ENCODE measurements around the gene CEACAM16. TPM values are rescaled to one million over a fixed set of nuclear protein-coding genes. Genes with fewer than 3 reads are reported as not detected.
"Not testable (repeated sequence)": the region's sequence is repeated elsewhere in the genome, so short reads cannot be mapped to it uniquely, and the experiment has no call there.

Gene CEACAM16
- total RNA-seq, 2 experiments from 2014 or later: not detected

- TF ChIP-seq CTCF (IDR thresholded peaks at IDR 0.05): no peak
- intact Hi-C loops (cut with micrococcal nuclease): no loop called here
- DNase-seq (no peak), ATAC-seq (no peak)
- ChIA-PET CTCF (interaction anchor here (0.7 to 3.0 kb wide), 3 partner anchors 16 to 78 kb away, joined by 3 to 8 read pairs (median 3); no protein-coding TSS in a partner anchor), POLR2A (no interaction called here)
- peaks cover 3% of the 10 kb centered on the region for H3K27me3 Mint-ChIP-seq
- peaks cover 5% of the 10 kb centered on the region for H3K4me1 Mint-ChIP-seq (ENCODE audit: low read depth)
- H3K9me3 Mint-ChIP-seq: no peaks in the 10 kb centered on the region
- H3K27ac Mint-ChIP-seq: no peak overlapping the region
- H3K36me3 Mint-ChIP-seq (ENCODE audit: low read depth): no peaks in the 10 kb centered on the region
- no peak overlapping the region for H3K4me3 Mint-ChIP-seq
Measured at GRCh38 chr19:44706506-44707236, 7.7 kb downstream of the CEACAM16 start.

GRCh38 chr19:44707794-44708193, 8.8 kb downstream of the CEACAM16 start:
- POLR2A ChIA-PET: interaction anchor here (0.5 to 0.6 kb wide), 2 partner anchors 25 to 159 kb away, joined by 3 read pairs; no protein-coding TSS in a partner anchor
- no peak for ATAC-seq
- Mint-ChIP-seq H3K4me3 (no peak overlapping the region), H3K4me1 (ENCODE audit: low read depth) (peaks cover 5% of the 10 kb centered on the region), H3K9me3 (no peaks in the 10 kb centered on the region), H3K36me3 (ENCODE audit: low read depth) (no peaks in the 10 kb centered on the region), H3K27ac (no peak overlapping the region), H3K27me3 (peaks cover 2% of the 10 kb centered on the region)
- no peak for DNase-seq
- CTCF ChIA-PET: interaction anchor here (3.0 kb wide), 1 partner anchor 17 kb away, joined by 8 read pairs; no protein-coding TSS in a partner anchor
- intact Hi-C loops (cut with micrococcal nuclease): no loop called here
- no peak for TF ChIP-seq CTCF (IDR thresholded peaks at IDR 0.05)

- intact Hi-C loops (cut with micrococcal nuclease): no loop called here
- ATAC-seq: no peak
- Mint-ChIP-seq H3K27ac (no peak overlapping the region), H3K4me3 (no peak overlapping the region), H3K36me3 (ENCODE audit: low read depth) (no peaks in the 10 kb centered on the region), H3K4me1 (ENCODE audit: low read depth) (peaks cover 5% of the 10 kb centered on the region), H3K9me3 (no peaks in the 10 kb centered on the region), H3K27me3 (no peaks in the 10 kb centered on the region)
- TF ChIP-seq CTCF (IDR thresholded peaks at IDR 0.05): no peak
- ChIA-PET POLR2A (no interaction called here), CTCF (interaction anchor here (1.1 to 1.3 kb wide), 2 partner anchors 8 to 19 kb away, joined by 3 read pairs; no protein-coding TSS in a partner anchor)
- no peak for DNase-seq
Measured at GRCh38 chr19:44708940-44709339, 10.0 kb downstream of the CEACAM16 start.

- CTCF ChIA-PET: interaction anchor here (0.9 to 1.3 kb wide), 4 partner anchors 8 to 61 kb away, joined by 3 read pairs; no protein-coding TSS in a partner anchor
- H3K4me1 Mint-ChIP-seq (ENCODE audit: low read depth); H3K27ac Mint-ChIP-seq; ATAC-seq; H3K36me3 Mint-ChIP-seq (ENCODE audit: low read depth); H3K4me3 Mint-ChIP-seq; intact Hi-C loops (cut with micrococcal nuclease); POLR2A ChIA-PET; H3K27me3 Mint-ChIP-seq; DNase-seq; H3K9me3 Mint-ChIP-seq: not testable (repeated sequence)
Measured at GRCh38 chr19:44709434-44710266, 10.7 kb downstream of the CEACAM16 start.

GRCh38 chr19:44710483-44710882, 11.5 kb downstream of the CEACAM16 start:
- CTCF ChIA-PET: interaction anchor here (0.9 to 1.3 kb wide), 2 partner anchors 13 to 60 kb away, joined by 3 read pairs; no protein-coding TSS in a partner anchor
- ATAC-seq (peak; percentile 20), DNase-seq (no peak)
- Mint-ChIP-seq H3K36me3 (ENCODE audit: low read depth) (no peaks in the 10 kb centered on the region), H3K27ac (no peak overlapping the region), H3K27me3 (no peaks in the 10 kb centered on the region), H3K4me3 (no peak overlapping the region), H3K4me1 (ENCODE audit: low read depth) (peaks cover 5% of the 10 kb centered on the region), H3K9me3 (peaks cover 12% of the 10 kb centered on the region)
- intact Hi-C loops (cut with micrococcal nuclease): no loop called here
- no peak for TF ChIP-seq CTCF (IDR thresholded peaks at IDR 0.05)
- POLR2A ChIA-PET: no interaction called here
